HG02678 (cell line): ENCODE results near the gene BLMH.
"Not testable (repeated sequence)": the region's sequence is repeated elsewhere in the genome, so short reads cannot be mapped to it uniquely, and the experiment has no call there.

Source experiments
- ATAC-seq: cut with Tn5 transposase; IDR thresholded peaks from one replicate; pipeline ENCODE4 v1.9.1; 2021; ENCODE audit warnings: mild to moderate bottlenecking, moderate library complexity; ENCODE audit not compliant: unreplicated experiment

The BLMH gene

DNA sequence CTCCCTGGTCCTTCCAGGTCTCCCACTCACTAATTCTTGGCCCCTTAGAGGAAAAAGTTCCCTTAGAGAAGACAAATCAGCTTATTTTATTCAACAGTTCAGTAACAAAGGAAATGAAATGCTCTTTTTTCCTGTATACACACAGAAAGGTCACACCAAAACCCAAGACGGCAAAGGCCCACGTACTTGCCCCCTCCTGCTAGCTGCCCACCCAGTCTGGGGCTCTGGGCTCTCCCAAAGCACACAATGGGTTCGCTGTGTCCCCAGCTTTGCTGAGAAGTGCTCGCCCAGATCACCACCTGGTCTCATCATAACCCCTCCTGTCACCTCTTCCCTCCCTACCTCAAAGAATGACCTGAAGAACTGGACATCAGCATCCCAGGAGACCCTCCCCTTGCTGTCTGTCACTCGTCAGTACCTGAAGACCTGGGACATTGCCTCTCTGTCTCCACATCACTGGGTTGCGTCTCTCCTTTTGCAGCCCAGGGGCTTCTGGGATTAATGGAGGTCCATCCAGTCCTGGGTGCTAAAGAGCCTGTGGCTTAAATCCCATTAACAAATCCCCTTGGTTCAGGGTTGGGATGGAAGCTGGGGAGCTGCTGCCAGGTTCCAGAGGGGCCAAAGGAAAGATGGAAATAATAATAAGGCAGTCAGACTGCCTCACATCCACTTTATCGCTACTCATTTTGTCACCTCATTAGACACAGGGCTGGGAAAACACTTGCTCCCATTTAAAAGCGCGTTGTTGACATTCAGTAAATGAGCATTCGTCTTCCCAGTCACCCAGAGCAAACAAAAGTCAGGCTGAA lies 59.5 kb downstream of the BLMH start:
- ATAC-seq, result no peak

DNA sequence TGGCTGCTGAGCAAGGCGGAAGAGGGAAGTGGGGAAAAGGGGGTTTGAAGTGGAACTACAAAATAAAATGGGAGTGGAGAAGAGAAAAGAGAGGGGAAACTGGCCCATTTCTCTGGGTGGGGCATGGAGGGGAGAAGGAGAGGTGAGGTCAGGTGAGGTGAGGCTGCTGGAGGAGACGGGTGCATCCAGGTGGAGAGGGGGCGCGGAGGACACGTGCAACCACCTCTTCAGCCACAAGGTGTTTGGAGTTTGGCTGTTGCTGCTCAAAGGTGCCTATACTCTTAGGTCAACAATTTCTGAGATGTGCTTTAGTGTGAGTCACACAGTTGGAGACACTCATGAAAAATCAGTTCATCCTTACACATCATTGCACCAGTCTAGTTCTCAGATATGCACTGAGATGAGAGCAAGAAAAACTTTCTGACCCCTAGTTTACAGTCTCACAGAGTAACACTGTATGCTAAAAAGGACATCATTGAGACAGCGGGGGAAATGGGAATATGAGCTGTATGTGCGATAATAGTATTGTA lies 61.1 kb downstream of the BLMH start:
- ATAC-seq, result no peak

DNA sequence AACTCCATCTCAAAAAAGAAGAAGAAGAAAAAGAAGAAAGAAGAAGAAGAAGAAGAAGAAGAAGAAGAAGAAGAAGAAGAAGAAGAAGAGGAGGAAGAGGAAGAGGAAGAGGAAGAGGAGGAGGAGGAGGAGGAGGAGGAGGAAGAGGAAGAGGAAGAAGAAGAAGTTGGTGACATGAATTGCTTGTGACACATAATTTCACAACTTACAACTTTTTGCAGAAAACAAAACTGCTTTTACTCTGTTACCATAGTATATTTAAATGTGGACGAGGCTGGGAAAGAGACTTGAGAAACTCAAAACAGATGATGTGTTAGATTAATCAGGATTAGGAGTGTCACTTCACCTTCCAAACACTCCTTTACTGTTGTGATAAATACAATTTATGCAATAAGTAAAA lies 61.7 kb downstream of the BLMH start:
- ATAC-seq, result not testable (repeated sequence)

DNA sequence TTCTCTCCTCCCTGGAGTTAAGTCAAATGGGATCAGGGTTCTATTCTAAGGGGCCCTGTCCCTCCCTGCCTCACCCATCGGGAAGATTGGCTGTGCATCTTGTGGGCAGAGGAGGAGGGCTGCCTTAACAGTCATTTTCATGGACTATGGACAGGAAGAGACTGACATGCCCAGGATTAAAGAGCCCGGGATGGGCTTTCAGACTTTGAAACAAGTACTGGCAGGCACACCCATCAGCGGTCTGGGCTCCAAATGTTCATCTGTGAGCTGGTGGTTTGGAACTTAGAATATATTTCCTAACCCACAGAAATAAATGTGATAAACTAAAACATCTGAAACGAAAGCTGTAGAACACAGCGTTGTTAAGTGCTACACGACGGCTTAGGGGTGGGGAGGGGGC lies 62.7 kb downstream of the BLMH start:
- no peak for ATAC-seq

DNA sequence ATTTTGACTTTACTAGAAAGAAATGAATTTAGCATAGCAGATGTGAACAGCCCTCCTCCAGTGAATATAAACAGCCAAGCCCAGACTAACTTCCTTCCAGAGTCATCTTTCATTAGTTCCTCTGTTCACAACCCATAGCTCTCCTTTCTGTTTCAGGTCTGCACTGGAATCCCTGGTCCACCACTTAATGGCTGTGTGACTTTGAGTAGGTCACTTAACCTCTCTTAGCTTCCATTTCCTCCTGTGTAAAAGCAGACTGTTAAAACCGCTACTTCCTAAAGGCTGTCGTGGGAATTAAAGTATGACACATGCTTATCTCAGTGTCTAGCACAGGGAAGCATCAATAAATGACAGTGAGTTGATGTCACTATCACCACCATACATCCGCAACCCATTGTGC lies 63.7 kb downstream of the BLMH start:
- ATAC-seq, result no peak

DNA sequence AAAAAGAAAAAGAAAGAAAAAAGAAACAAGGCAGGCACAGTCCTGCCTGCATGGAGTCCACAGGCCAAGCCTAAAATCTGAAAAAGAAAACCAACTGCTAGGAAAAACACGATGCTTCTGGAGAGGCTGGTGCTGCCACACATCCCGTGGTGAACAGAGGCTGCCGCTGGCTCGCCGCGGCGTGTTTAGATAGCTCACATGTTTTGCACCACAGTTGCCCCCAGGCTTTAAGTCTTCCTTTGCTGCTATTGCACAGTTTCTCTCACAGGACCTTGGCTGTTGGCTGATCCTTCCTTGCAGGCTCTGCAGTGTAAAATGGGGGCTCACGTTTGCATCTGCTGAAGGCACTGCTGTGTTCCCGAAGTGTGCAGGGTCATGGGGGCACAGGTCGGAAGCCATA lies 64.9 kb downstream of the BLMH start:
- ATAC-seq, result no peak

DNA sequence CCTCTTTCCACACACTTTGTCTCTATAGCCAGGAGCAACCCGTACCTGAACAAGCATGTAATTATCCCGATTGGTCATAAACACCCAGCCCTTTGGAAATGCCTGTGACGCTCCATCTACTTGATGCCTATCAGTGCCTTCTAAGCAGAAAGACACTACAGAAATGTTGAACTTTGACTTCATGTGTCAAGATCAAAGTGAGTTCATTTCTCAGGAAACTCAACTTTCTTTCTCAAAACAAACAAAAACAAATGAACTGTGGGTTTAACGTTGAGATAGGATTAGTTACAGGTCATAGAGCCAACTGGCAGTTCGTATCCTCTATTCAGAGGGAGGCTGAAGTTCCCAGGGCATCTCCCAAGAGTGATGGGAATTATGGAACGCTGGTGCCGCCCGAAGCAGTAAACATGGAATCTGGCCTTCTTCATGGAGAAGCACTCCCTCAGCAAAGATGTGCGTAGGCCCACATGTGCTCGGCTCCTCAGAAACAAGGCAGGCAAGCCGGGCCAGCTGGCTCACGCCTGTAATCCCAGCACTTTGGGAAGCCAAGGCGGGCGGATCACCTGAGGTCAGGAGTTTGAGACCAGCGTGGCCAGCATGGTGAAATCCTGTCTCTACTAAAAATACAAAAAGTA lies 65.7 kb downstream of the BLMH start:
- ATAC-seq, result no peak

DNA sequence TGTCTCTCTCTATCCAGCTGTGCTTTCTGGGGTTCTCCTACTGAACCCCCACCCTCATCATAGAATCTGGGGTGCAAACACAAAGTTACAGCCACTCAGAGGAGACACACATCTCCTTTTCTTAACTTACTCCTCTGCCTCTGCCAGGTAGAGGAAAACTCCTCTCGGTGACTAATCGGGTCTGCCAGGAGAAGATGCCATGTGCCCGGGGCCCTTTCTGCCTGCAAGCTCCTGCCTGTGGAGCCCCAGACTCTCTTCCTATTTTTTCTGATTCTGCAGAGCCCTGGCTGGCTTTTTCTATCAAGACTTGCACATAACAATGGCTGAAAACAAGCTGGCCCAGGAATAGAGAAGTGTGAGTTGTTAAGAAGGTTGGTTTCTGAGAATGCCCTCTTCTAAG lies 66.6 kb downstream of the BLMH start:
- ATAC-seq, result no peak

DNA sequence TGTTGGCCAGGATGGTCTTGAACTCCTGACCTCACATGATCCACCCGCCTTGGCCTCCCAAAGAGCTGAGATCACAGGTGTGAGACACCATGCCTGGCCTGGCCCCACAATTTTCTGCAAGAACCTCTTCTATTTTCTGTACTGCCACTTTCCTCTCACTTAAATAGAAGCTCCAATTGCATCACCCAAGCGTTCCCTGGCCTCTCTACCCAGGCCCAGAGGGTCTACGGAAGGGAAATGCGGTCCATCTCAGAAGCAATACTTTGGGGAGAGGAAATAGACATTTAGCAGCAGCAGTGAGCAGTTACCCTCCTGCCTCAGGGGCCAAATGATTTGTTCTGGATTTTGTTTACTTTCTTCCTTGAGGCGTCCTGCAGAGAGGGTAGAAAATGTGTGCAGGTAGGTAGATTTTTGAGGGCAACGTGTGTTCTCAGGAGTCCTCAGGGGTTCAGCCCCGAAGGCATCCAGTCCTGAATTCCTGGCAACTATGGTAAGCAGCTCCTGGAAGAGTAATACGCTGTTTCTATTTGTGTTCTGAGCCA lies 67.3 kb downstream of the BLMH start:
- ATAC-seq, result no peak

DNA sequence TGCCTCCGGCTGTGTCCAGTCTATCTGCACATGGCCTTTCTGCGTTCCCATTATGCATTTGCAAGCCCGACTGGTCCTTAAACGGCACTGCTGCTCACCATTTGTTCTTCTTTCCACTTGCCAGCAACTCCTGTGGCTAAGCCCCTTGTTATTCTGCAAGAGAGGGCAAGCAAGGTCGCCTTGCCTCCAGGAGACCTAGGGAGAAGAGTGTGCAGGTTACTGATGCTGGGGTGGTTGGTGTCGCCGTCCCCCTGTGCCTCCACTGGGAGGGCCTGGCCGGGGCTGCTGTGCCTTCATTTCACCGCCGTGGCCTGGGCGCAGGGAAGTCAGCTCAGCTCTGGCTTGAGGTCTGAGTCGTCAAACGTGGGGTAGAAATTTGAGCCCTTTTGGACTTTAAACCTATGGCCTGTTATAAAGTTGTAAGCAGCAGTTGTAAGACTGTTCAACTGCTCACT lies 69.0 kb downstream of the BLMH start:
- no peak for ATAC-seq

DNA sequence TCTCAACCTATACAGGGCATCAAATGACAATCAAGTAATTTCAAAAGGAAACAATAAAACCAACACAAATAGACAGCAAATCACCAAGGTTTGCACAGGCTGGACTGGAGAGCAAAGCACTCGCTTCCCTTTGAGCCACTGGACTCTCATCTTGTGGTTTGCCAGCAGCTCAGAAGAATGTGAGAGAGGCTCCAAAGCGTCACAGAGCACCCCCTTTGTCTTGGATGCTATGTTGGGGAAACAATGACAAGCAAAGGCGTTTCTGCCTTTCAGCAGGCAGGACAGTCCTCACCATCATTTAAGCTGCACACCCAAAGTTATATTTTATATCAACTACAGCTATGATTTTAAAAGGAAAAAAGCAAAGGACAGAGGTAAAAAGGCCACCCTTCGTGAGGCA lies 69.5 kb downstream of the BLMH start:
- ATAC-seq, result no peak

DNA sequence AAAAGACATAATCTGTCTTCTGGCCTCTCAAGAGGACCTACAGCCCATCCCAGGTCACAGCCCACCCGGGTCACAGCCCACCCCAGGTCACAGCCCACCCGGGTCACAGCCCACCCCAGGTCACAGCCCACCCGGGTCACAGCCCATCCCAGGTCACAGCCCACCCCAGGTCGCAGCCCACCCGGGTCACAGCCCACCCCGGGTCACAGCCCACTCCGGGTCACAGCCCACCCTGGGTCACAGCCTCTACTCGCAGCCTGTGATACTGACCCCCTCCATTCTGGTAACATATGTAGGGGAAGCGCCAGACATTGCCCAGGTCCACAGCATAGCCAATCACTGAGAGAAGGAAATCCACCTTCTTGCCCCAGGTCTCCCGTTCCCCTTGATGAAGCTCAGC lies 70.4 kb downstream of the BLMH start:
- no peak for ATAC-seq

DNA sequence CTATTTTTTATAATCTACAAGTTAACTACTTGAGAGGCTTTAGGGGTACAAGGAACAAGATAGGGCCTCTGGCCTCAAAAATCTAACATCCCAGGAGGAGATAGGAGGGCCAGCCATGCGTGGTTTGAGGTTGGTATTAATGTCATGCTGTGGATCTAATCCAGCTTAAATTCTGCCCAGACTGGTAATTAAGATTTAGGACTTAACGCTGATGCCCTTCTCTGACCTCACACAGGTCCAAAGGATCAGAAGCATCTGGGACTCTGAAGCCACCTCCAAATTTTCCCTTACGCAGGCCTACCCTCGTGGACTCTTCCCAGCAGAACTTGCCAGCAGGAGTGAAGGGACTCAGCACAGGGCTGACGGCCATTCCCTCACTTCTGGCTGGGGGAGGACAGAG lies 71.3 kb downstream of the BLMH start:
- no peak for ATAC-seq

DNA sequence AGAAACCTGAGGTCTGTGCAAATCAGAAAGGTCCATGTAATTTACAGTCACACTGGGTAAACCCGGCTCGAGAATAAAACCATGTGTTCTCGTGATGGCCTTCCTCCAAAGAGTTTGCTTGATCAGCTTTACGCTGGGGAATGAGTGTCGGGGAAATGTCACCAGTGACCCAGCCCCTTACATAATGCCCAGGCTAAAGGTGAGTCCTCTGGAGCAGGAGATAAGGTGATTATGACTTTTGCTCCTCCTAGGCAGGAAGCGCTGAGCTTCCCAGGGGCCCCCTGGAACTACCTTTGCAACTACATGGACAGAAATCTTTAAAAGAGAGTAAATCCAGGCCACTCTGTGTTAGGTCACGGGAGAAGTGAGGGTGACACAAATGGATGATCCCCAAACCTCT lies 71.9 kb downstream of the BLMH start:
- no peak for ATAC-seq

DNA sequence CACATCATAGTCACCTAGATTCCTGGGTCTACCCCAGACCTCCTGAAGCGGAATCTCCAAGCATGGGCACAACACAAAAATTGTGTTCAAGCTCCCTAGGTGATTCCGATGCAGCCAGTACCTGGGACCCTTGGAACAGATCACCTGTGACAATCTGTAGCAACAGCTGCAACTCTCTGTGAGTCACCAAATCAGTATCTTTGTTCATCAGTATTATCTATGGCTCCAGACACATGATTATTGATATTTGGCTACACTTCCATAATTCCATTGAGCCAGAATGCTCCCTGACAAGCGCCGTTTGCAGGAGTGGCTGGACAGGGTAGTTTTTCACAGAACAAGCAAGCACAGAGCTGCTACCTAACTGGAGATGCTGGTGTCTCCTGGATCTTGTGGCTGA lies 72.4 kb downstream of the BLMH start:
- no peak for ATAC-seq

DNA sequence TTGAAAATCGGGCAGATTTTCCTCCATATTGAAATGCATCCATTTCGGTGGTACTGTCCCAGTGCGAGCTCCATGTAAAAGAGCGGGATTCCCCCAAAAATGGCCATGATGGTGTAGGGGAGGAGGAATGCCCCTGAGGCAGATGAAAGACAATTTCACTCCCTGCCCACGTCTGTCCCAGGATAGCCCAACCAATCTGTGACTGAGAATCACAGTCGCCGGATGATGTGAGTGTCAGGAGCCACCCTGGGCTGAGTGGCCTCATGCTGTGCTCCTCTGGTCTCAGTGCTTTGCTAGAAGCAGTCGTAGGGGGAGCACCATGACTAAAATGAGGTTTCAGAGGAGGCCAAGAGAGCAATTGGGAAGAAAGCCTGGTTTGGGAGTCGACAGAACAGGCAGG lies 72.9 kb downstream of the BLMH start:
- ATAC-seq, result no peak

DNA sequence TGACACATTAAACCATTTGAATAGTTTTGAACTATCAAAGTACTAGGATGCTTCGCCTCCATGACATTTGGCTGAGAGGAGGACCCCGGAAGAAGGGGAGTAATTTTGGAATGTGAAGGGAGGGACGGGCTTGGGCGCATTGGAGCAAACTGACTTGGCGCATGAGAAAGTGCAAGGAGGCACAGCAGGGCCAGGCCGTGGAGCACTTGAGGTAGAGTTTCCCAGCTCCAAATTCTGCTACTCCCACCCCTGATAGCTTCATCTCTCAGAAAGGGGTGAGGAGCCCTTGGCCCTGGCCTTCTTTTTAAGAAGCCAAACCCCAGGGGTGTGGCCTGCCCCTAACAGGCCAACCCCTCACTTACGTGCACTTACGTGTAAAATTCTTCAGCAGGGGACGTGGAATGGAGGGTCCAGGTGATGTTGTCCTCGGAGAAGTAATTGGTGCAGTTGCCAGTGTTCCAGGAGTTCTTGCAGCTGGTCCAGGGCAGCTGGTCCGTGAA lies 73.9 kb downstream of the BLMH start:
- no peak for ATAC-seq

DNA sequence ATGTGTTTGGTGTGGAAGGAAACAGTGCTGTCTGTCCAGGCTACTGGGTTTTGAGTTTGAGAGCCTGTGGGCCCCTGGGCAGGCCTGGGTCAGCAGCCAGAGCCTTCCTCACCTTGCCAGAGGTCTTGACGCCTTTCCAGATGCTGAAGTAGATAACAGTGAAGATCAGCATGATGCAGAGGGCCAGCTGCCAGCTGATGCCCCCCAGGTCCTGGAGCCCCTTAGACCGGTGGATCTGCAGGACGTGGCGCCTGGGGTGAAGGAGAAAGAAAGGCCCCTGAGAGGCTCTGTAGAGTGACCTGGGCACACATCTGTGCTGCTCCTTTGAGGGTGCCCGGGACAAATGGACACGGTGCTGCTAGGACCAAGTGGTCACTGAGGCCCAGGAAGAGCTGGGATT lies 74.7 kb downstream of the BLMH start:
- no peak for ATAC-seq

DNA sequence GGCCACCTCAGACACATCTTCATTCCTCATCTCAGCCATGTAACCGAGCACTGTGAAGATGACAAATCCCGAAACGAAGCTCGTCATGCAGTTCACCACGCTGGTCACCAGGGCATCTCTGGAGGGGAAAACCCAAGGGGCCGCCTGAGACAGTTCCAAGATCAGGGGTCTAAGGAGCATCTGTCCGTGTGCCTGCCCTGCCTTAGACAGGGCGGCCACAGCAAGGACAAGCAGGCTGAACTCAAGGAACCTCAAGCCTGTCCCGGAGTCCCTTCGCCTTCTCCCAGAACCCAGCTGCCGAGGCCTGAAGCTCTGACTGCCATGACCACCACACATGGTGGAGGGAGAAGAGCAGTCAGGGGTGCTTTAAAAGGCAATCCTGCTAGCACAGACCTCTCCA lies 79.0 kb downstream of the BLMH start:
- ATAC-seq, result peak; percentile 77

DNA sequence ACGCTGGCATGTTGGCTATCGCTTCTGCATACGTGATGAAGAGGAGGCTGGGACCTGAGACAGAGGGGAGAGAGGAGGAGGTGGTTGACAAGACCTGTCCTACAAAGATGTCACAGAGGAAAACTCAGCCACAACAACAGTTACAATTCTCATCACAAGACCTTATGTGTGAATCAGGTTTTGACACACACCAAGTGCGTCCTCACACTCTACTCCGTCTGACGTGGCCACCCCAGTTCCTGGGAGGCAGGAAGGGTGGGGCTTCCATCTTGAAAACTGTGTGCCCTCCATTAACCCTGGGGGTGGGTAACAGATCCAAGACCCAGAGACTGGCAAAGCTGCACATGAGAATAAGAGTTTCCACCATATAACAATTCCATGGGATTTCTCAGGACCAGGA lies 80.4 kb downstream of the BLMH start:
- ATAC-seq, result no peak

DNA sequence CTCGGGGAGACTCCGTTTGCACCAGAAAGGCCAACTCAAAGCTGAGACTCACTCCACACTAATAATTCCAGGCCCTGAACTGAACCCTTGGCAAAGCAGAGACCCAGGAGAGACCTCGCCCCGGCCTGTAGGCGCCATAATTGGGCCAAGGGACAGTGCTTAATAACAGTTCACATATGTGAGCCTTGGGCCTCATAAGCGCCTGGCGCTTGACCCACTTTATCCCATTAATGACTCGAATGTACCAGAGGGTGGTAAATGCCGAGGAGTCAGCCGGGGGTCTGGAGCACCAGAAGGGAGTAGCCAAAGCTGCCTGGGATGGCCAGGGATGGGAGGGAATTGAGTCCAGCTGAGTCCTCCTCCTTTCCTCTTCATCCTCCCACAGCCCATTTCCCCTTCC lies 80.8 kb downstream of the BLMH start:
- no peak for ATAC-seq

DNA sequence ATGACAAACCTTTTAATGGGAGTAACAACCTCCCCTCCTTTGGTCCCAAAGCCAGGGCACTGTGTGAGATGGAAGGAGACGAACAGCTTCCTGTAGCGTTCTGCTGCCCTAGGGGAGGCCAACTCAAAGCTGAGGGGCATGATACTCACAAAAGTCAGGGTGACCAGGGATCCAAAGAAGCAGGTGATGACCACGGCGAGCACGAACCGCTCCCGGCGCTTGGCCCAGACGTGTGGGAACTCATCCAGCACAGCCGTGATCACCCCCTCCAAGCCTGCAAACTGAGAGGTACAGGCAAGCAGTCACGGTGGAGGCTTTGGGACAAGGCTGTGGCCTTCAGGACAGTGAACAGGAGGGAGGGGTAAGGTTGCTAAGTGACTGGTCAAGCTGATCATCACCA lies 81.4 kb downstream of the BLMH start:
- no peak for ATAC-seq
